Mucosa of stomach (tissue), 1 donor: ENCODE results near the gene BHLHA9.

Experiments
- H3K27me3 ChIP-seq: one replicate; pipeline ENCODE4 v1.7.0; 2013; ENCODE audit warnings: mild to moderate bottlenecking, low read length; ENCODE audit not compliant: control insufficient read depth, insufficient read depth
- H3K36me3 ChIP-seq: one replicate; pipeline ENCODE4 v1.7.0; 2013; ENCODE audit warnings: low read length; ENCODE audit not compliant: control insufficient read depth, insufficient read depth
- H3K4me1 ChIP-seq: one replicate; pipeline ENCODE4 v1.7.0; 2013; ENCODE audit warnings: mild to moderate bottlenecking, low read length; ENCODE audit not compliant: control insufficient read depth, insufficient read depth
- H3K4me3 ChIP-seq: one replicate; pipeline ENCODE4 v1.7.0; 2013; ENCODE audit warnings: low read length
- H3K9ac ChIP-seq: one replicate; pipeline ENCODE4 v1.7.0; 2013; ENCODE audit warnings: mild to moderate bottlenecking, low read length, moderate library complexity
- H3K9me3 ChIP-seq: one replicate; pipeline ENCODE4 v1.7.0; 2013; ENCODE audit warnings: mild to moderate bottlenecking, low read length, moderate library complexity; ENCODE audit not compliant: control insufficient read depth
- donor health status: Pancreatic carcinoma.

The BHLHA9 gene

GRCh38 chr17:1260086-1260769 lies 10.0 kb upstream of the BHLHA9 start:
- H3K9ac ChIP-seq = no peak overlapping the region

DNA sequence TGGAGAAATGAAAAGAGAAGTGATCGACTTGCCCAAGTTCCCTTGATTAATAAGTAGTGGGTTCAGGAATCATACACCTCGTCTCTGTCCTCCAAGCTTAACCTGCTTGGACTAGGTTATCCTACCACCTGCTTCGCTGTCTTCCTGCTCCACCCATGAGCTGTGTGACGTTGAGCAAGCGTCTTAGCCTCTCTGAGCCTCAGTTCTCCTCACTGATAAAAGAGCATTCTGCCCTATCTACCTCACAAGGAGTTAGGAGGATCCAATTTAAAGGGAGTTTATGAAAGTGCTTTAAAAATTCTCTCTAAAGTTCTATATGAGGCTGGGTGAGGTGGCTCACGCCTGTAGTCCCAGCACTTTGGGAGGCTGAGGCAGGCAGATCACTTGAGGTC lies 9.5 kb upstream of the BHLHA9 start:
- Histone ChIP-seq H3K4me3 (no peak overlapping the region), H3K36me3 (no peaks in the 10 kb centered on the region), H3K9me3 (no peaks in the 10 kb centered on the region), H3K4me1 (no peaks in the 10 kb centered on the region), H3K9ac (no peak overlapping the region), H3K27me3 (peaks cover 31% of the 10 kb centered on the region)

More at GRCh38 chr17:1260086-1260769, 10.0 kb upstream of the BHLHA9 start:
- H3K36me3 ChIP-seq = no peaks in the 10 kb centered on the region
- H3K4me1 ChIP-seq = no peaks in the 10 kb centered on the region
- no peaks in the 10 kb centered on the region for H3K9me3 ChIP-seq
- H3K4me3 ChIP-seq = no peak overlapping the region
- H3K27me3 ChIP-seq = peaks cover 36% of the 10 kb centered on the region

- Histone ChIP-seq H3K36me3 (no peaks in the 10 kb centered on the region), H3K4me3 (no peak overlapping the region), H3K9ac (no peak overlapping the region), H3K27me3 (peaks cover 20% of the 10 kb centered on the region), H3K4me1 (peaks cover 5% of the 10 kb centered on the region), H3K9me3 (no peaks in the 10 kb centered on the region)
These were observed 6.0 kb upstream of the BHLHA9 start for GRCh38 chr17:1264196-1264595.

GRCh38 chr17:1267471-1267943 lies 2.7 kb upstream of the BHLHA9 start:
- Histone ChIP-seq H3K9me3 (no peaks in the 10 kb centered on the region), H3K4me1 (peaks cover 5% of the 10 kb centered on the region), H3K36me3 (no peaks in the 10 kb centered on the region), H3K4me3 (peak overlapping the region; percentile 56), H3K9ac (peak overlapping the region; percentile 69), H3K27me3 (peaks cover 35% of the 10 kb centered on the region)

DNA sequence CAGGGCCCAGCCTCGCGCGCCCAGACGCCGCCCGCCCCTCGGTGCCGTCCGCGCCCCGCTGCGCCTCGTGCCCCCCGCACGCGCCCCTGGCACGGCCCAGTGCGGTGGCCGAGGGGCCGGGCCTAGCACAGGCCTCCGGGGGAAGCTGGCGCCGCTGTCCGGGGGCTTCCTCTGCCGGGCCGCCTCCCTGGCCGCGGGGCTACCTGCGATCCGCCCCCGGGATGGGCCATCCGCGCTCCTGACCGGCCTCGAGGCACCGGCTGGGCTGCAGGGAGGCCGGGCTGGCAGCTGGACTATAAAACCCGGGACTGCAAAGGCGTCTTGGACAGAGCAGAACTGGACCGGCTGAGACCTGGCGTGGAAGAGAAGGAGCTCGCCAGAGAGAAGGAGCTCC lies 783 bp downstream of the BHLHA9 start:
- no peak overlapping the region for H3K9ac ChIP-seq
- H3K4me3 ChIP-seq = no peak overlapping the region
- H3K9me3 ChIP-seq = no peaks in the 10 kb centered on the region
- no peaks in the 10 kb centered on the region for H3K36me3 ChIP-seq
- peaks cover 55% of the 10 kb centered on the region for H3K27me3 ChIP-seq
- peaks cover 5% of the 10 kb centered on the region for H3K4me1 ChIP-seq

DNA sequence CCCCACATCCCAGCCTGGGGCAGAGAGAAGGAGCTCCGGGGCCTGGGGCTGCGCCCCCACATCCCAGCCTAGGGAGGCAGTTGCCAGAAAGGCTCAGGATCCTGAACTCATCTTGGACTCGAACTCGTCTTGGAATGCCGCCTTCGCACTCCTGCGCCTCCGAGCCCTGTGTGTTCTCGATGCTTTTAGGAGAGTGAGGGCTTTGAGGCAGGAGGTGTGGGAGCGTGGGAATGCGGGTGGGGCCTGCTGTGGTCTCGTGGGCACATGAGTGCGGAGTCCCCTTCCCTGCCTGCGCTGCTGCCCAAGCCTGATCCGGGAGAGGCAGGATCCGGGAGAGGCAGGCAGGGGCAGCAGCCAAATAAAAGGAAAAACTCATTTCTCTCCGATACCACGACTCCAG lies 1.2 kb downstream of the BHLHA9 start:
- Histone ChIP-seq H3K4me1 (peaks cover 5% of the 10 kb centered on the region), H3K4me3 (no peak overlapping the region), H3K27me3 (peaks cover 58% of the 10 kb centered on the region), H3K36me3 (no peaks in the 10 kb centered on the region), H3K9ac (no peak overlapping the region), H3K9me3 (no peaks in the 10 kb centered on the region)

DNA sequence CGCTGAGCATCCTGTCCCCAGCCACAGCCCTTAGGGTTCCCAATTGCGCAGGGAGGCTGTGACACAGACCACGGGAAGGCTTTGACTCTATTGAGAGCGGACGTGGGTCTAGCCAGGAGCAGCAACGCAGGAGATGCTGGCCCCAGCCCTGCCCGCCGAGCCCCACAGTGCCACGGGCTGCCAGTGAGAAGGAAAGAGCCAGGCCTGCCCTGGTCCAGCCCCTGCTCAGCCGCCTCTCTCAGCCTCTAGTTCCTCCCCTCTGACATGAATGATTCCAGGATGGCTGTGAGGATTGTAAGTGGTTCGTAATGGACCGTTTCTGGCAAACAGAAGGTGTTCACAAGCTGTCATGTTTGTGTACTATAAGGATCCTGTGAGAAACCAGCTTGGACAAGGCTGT lies 2.5 kb downstream of the BHLHA9 start:
- peaks cover 58% of the 10 kb centered on the region for H3K27me3 ChIP-seq

GRCh38 chr17:1273492-1274244 lies 3.4 kb downstream of the BHLHA9 start:
- no peaks in the 10 kb centered on the region for H3K9me3 ChIP-seq
- no peak overlapping the region for H3K9ac ChIP-seq
- H3K27me3 ChIP-seq = peaks cover 58% of the 10 kb centered on the region
- no peak overlapping the region for H3K4me3 ChIP-seq
- H3K4me1 ChIP-seq = no peaks in the 10 kb centered on the region
- no peaks in the 10 kb centered on the region for H3K36me3 ChIP-seq

More for the DNA sequence above, 2.5 kb downstream of the BHLHA9 start:
- no peak overlapping the region for H3K9ac ChIP-seq
- H3K36me3 ChIP-seq = no peaks in the 10 kb centered on the region
- H3K4me3 ChIP-seq = no peak overlapping the region
- no peaks in the 10 kb centered on the region for H3K9me3 ChIP-seq
- peaks cover under 1% of the 10 kb centered on the region for H3K4me1 ChIP-seq

DNA sequence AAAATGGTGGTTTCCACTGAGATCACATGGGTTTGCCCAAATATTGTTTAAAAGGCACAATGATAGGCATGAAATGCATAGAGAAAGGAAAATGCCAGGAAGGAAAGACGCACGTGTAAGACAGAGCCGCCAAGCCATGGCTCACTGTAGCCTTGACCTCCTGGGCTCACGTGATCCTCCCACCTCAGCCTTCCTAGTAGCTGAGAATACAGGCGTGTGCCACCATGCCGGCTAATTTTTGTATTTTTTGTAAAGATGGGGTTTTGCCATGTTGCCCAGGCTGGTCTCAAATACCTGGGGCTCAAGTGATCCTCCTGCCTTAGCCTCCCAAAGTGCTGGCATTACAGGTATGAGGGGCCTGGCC lies 4.0 kb downstream of the BHLHA9 start:
- no peaks in the 10 kb centered on the region for H3K36me3 ChIP-seq
- peaks cover 52% of the 10 kb centered on the region for H3K27me3 ChIP-seq
- H3K4me1 ChIP-seq = no peaks in the 10 kb centered on the region
- no peak overlapping the region for H3K9ac ChIP-seq
- no peaks in the 10 kb centered on the region for H3K9me3 ChIP-seq
- H3K4me3 ChIP-seq = no peak overlapping the region

GRCh38 chr17:1275205-1275961 lies 5.1 kb downstream of the BHLHA9 start:
- no peak overlapping the region for H3K4me3 ChIP-seq

DNA sequence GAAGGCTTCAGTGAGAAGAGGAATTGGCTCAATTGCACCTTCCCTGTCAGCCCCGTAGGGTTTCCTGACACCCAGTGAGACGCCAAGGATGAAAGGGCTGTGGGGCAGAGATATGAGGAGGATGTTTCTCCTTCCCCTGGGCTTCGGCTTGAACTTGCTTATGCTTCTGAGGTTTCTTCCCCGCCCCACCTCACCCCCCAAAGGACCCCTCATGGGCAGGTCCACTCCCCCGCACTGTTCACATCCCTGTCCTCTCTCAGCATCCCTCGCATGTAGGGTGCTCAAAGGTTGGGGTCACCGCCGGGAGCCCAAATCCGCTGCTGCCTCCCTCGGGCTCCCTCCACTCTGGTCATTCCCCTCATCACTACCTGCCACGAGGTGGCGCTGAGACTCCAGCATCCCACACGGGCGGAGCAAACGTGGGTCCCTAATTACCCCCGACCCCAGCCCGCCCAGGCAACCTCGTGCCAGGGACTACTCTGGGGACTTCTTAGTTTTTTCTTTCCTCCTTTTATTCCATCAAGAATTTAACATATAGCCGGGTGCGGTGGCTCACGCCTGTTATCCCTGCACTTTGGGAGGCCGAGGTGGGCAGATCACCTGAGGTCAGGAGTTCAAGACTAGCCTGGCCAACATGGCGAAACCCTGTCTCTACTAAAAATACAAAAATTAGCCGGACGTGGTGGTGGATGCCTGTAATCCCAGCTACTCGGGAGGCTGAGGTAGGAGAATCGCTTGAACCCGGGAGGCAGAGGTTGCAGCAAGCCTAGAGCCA lies 5.9 kb downstream of the BHLHA9 start:
- Histone ChIP-seq H3K27me3 (peaks cover 43% of the 10 kb centered on the region), H3K4me3 (no peak overlapping the region)

More at GRCh38 chr17:1275205-1275961, 5.1 kb downstream of the BHLHA9 start:
- no peak overlapping the region for H3K9ac ChIP-seq
- H3K27me3 ChIP-seq = peaks cover 47% of the 10 kb centered on the region
- H3K36me3 ChIP-seq = no peaks in the 10 kb centered on the region
- no peaks in the 10 kb centered on the region for H3K9me3 ChIP-seq
- no peaks in the 10 kb centered on the region for H3K4me1 ChIP-seq

More for the DNA sequence above, 5.9 kb downstream of the BHLHA9 start:
- no peaks in the 10 kb centered on the region for H3K36me3 ChIP-seq
- no peak overlapping the region for H3K9ac ChIP-seq
- H3K4me1 ChIP-seq = no peaks in the 10 kb centered on the region
- H3K9me3 ChIP-seq = no peaks in the 10 kb centered on the region
